ENCODE results near the gene XXYLT1. TPM values are rescaled to one million over a fixed set of nuclear protein-coding genes. Genes with fewer than 3 reads are reported as not detected.
"Not testable (repeated sequence)": the region's sequence is repeated elsewhere in the genome, so short reads cannot be mapped to it uniquely, and the experiment has no call there.

The XXYLT1 gene
- total RNA-seq, 1 experiment from 2014 or later: 16.9 TPM

- no peak for DNase-seq (ENCODE audit: low read depth, low spot score)
- in situ Hi-C loops (cut with HindIII; ENCODE audit: low pct_unique_long_range_greater_than_20kb, low sequenced_read_pairs): no loop called here
These were observed 216.6 kb downstream of the XXYLT1 start for GRCh38 chr3:195054311-195054710.

DNA sequence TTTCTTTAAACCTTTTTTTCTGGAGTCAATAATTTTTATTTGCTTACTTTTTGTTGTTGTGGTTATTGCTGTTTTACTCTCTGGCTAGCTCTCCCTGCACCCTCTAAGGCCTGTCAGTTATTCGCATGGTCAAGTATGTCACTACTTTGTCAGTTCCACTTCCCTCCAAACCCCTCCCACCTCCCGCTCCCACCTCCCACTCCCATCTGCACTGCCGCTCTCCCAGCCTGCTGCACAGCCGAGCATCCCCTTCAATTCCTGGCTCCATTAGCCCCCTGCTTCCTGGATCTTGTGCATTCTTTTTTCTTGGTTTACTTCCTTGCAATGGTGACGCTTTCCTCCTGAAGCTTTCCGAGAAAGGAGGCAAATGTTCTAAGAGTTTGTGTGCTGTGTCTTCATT is 218.0 kb downstream of the XXYLT1 start:
- in situ Hi-C loops (cut with HindIII; ENCODE audit: low pct_unique_long_range_greater_than_20kb, low sequenced_read_pairs): no loop called here
- no peak for DNase-seq (ENCODE audit: low read depth, low spot score)

DNA sequence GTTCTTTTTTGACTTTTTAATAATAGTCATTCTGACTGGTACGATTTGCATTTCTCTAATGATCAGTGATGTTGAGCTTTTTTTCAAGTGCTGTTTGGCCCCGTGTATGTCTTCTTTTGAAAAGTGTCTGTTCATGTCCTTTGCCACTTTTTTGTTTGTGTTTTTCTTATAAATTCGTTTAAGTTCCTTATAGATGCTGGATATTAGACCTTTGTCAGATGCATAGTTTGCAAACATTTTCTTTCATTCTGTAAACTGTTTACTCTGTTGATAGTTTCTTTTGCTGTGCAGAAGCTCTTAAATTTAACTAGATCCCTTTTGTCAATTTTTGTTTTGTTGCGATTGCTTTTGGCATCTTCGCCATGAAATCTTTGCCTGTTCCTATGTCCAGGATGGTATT is 220.7 kb downstream of the XXYLT1 start:
- DNase-seq (ENCODE audit: low read depth, low spot score); in situ Hi-C loops (cut with HindIII; ENCODE audit: low pct_unique_long_range_greater_than_20kb, low sequenced_read_pairs): not testable (repeated sequence)

DNA sequence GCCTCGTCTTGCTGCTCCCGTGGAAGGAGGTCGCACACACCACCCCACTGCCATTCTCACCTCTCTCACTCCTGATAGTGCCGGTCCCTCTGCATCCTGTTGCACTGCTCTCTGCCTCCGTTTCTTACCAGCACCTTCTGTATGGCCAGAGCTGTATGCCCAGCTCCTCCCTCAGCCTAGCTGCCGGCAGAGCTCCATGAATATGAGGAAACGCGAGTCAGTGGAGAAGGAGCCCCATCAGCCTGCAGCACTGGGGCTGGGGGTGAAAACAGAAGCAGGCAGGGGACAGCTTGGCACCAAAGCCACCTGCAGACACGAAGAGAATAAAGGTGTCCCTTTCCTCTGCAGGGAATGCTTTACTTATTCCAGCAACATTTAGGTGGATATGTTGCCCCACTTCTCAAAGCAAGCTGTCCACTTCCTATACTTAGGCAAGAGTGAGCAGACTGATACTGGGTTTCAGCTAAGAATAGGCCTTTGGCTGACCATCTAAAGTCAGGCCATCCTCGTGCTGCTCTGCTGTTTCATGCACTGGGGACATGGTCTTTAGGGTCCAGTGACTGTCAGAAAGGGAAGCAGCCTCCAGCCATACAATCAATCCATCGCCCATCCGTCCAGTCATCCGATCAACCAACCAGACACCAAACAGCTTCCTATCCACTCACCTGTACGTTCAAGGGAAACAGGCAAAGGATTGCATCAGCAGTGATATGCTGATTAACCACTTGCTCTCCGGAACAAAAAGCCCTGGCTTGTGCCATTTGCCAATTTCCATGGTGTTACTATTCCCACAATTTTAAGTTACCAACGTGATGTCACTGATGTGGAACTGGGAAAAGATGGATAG is 222.7 kb downstream of the XXYLT1 start:
- in situ Hi-C loops (cut with HindIII; ENCODE audit: low pct_unique_long_range_greater_than_20kb, low sequenced_read_pairs): no loop called here
- DNase-seq (ENCODE audit: low read depth, low spot score): no peak

DNA sequence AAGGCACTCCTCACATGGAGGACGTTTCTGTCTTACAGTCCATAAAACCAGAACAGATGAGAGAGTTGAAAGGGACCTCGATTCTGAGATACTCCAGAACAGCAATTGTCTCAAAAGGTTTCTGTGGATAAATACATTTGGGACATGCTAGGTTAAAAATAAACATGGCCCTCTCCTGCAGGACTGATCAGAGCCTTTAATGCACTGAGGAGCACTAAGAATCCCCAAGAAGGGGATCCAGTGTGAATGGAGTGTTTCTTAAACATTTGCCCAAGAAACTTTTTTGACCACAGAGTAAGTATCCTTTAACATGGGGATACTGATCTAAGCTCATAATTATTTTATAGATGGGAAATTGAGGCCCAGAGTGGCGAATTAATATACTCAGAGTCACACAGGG is 223.4 kb downstream of the XXYLT1 start:
- in situ Hi-C loops (cut with HindIII; ENCODE audit: low pct_unique_long_range_greater_than_20kb, low sequenced_read_pairs): no loop called here
- DNase-seq (ENCODE audit: low read depth, low spot score): no peak

- in situ Hi-C loops (cut with HindIII; ENCODE audit: low pct_unique_long_range_greater_than_20kb, low sequenced_read_pairs): no loop called here
- DNase-seq (ENCODE audit: low read depth, low spot score): no peak
These were observed 224.5 kb downstream of the XXYLT1 start for GRCh38 chr3:195046441-195046840.

- in situ Hi-C loops (cut with HindIII; ENCODE audit: low pct_unique_long_range_greater_than_20kb, low sequenced_read_pairs): no loop called here
- no peak for DNase-seq (ENCODE audit: low read depth, low spot score)
These were observed 225.3 kb downstream of the XXYLT1 start for GRCh38 chr3:195045481-195046210.

DNA sequence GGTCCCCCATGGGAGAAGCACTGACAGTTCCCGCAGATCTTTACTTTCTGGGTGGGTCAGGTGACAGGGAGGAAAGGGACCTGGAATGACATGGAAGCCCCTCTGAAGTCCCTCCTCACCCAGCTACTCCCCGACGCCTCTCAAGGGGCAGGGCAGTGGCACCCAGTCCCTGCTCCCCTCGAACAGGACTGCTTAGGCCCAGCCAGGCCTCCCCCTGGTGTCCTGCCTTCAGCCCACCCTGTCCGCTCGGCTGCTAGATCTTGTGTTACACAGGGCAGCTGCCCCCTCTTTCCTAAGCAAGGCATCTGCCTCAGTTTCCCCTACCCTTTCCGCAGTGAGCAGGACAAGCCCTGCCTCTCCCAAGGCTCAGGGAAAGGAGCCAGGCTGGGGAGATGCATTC is 226.5 kb downstream of the XXYLT1 start:
- no peak for DNase-seq (ENCODE audit: low read depth, low spot score)
- in situ Hi-C loops (cut with HindIII; ENCODE audit: low pct_unique_long_range_greater_than_20kb, low sequenced_read_pairs): no loop called here

GRCh38 chr3:195043607-195044339 is 227.2 kb downstream of the XXYLT1 start:
- in situ Hi-C loops (cut with HindIII; ENCODE audit: low pct_unique_long_range_greater_than_20kb, low sequenced_read_pairs): no loop called here
- DNase-seq (ENCODE audit: low read depth, low spot score): no peak

DNA sequence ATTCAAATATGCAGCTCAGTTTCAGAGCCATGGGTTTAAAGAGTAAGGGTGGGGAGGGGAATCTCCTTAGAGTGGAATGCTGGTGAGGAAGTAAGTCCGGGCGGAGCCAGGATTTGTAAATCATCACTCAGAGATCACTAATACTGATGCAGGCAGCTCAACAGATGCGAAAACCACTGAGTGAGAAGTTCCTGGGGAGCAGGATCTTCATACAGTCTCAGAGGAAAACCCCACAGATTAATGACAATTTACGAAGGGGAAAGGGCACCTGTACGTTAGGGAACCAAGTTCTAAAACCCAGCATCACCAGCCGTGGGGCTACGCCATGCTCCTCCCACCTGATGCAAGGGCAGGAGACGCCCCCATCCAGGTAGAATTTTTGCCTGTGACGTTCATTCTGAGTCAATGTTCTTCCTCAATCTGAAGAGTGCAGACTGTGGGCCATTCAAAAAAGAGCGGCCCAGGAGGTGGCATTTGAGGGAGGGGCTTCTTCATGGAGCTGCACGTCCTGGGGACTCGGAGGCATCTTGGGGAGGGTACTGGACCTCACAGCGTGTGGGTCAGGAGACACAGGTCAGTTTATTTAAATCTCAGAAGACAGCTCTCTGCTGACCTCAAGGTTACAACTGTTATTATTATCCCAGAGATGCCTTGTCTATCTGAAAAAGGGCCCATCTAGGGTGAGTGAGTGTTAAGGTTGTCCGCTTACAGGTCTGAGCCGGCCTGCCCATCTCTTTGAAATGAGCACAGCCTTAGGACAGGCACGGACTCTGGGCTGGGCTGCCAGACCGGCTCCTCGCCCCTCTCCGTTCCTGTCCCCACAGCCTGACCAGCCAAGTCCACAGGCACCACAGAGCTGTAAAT is 228.0 kb downstream of the XXYLT1 start:
- no peak for DNase-seq (ENCODE audit: low read depth, low spot score)
- in situ Hi-C loops (cut with HindIII; ENCODE audit: low pct_unique_long_range_greater_than_20kb, low sequenced_read_pairs): no loop called here

GRCh38 chr3:195041871-195042742 is 228.9 kb downstream of the XXYLT1 start:
- in situ Hi-C loops (cut with HindIII; ENCODE audit: low pct_unique_long_range_greater_than_20kb, low sequenced_read_pairs): no loop called here
- no peak for DNase-seq (ENCODE audit: low read depth, low spot score)

- no peak for DNase-seq (ENCODE audit: low read depth, low spot score)
- in situ Hi-C loops (cut with HindIII; ENCODE audit: low pct_unique_long_range_greater_than_20kb, low sequenced_read_pairs): no loop called here
These were observed 230.0 kb downstream of the XXYLT1 start for GRCh38 chr3:195040773-195041520.

DNA sequence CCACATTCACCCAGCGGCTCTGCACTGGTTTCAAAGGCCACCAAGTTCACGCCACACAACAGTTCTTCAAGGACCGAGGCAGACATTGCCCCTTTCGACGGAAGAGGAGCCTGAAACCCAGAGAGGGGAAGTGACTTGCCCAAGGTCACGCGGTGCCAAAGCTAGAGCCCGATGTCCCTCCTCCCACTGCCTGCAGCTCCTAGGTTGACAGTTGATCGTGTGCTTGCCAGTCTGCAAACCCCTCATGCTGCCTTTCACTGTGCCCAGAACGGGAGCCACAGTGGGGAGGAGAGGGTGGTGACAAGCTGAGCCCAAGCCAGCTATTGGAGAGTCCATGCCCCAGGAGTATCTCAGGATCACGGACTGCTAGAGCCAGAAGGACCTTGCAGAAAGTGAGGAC is 230.9 kb downstream of the XXYLT1 start:
- in situ Hi-C loops (cut with HindIII; ENCODE audit: low pct_unique_long_range_greater_than_20kb, low sequenced_read_pairs): no loop called here
- no peak for DNase-seq (ENCODE audit: low read depth, low spot score)

DNA sequence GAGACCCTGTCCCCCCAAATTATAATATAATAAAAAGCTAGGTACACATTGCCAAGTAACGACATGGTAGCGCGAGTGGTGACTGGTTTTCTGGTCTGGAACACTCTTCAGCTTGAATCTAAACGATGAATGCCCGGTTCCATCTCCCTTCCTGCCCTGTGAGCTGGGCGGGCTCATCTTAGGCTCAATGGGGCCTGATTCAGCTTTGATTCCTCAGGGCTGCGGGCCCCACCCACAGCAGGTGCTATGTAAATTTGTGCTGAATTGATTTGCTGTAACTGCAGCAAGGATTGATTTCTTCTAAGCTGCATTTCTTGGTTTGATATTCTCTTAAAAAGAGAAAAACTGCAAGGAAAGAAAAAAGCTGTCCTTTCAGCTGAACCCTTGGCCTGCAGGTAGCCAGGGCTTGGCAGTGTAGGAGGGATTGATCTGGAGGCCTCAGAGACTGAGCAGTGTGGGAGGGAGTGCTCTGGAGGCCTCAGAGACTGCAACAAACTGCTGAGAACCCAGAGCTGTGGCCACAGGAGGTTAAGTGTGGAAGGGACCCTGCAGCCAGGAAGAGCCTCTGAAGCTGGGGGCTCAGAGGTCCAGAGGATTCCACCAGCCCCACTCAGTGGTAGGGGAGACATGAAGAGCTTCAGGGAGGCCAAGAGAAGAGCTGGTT is 231.6 kb downstream of the XXYLT1 start:
- no peak for DNase-seq (ENCODE audit: low read depth, low spot score)
- in situ Hi-C loops (cut with HindIII; ENCODE audit: low pct_unique_long_range_greater_than_20kb, low sequenced_read_pairs): no loop called here

DNA sequence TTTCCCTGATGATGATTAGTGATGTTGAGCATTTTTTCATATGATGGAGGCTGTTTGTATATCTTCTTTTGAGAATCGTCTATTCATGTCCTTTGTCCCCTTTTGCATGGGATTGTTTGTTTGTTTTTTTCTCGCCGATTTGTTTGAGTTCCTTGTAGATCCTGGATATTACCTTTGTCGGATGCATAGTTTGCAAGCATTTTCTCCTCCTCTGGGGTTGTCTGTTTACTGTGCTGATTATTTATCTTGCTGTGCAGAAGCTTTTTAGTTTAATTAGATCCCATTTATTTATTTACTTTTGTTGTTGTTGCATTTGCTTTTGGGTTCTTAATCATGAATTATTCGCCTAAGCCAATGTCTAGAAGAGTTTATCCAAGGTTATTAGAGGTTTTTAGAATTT is 232.8 kb downstream of the XXYLT1 start:
- no peak for DNase-seq (ENCODE audit: low read depth, low spot score)
- in situ Hi-C loops (cut with HindIII; ENCODE audit: low pct_unique_long_range_greater_than_20kb, low sequenced_read_pairs): no loop called here

DNA sequence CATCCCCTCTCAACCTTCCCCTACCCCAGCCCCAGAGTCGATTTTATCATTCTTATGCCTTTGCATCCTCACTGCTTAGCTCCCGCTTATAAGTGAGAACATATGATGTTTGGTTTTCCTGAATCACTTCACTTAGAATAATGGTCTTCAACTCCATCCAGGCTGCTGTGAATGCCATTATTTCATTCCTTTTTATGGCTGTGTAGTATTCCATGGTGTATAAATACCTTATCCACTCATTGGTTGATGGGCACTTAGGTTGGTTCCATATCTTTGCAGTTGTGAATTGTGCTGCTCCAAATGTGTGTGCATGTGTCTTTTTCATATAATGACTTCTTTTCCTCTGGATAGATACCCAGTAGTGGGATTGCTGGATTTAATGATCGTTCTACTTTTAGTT is 233.4 kb downstream of the XXYLT1 start:
- in situ Hi-C loops (cut with HindIII; ENCODE audit: low pct_unique_long_range_greater_than_20kb, low sequenced_read_pairs); DNase-seq (ENCODE audit: low read depth, low spot score): not testable (repeated sequence)
